Endothelial cell of umbilical vein (primary cell): ENCODE measurements around the gene FRMD6.

Experiments used
- CTCF ChIP-seq, 2 donors: IDR thresholded peaks; 1 replicate in 1 of 2; 2 replicates in 1 of 2; pipeline ENCODE4 v1.5.1; 2011; ENCODE audit warnings: low read length in 2 of 2, mild to moderate bottlenecking in 2 of 2, moderate library complexity in 2 of 2, control low read depth in 1 of 2, inconsistent platforms in 1 of 2, low read depth in 1 of 2; ENCODE audit not compliant: insufficient read depth in 1 of 2; ENCODE audit errors: extremely low read depth in 1 of 2
- EZH2 ChIP-seq: IDR thresholded peaks from 2 replicates; pipeline ENCODE4 v1.6.1; 2012; ENCODE audit warnings: borderline replicate concordance, low read depth, mild to moderate bottlenecking, moderate library complexity, low read length, inconsistent platforms; ENCODE audit not compliant: severe bottlenecking
- GATA2 ChIP-seq: IDR thresholded peaks from 2 replicates; pipeline ENCODE4 v1.7.0; 2011; ENCODE audit warnings: low read depth, mild to moderate bottlenecking, moderate library complexity, mixed read lengths, low read length; ENCODE audit not compliant: insufficient read length, insufficient read depth
- JUN ChIP-seq: IDR thresholded peaks from 2 replicates; pipeline ENCODE4 v1.6.1; 2011; ENCODE audit warnings: borderline replicate concordance, low read depth; ENCODE audit not compliant: insufficient read length, insufficient read depth
- MAX ChIP-seq: IDR thresholded peaks from 2 replicates; pipeline ENCODE4 v1.6.1; 2011; ENCODE audit not compliant: insufficient read depth, insufficient read length
- MYC ChIP-seq: IDR thresholded peaks from one replicate; pipeline ENCODE4 v1.6.1; 2011; ENCODE audit warnings: mild to moderate bottlenecking, low read depth, low read length
- POLR2A ChIP-seq: IDR thresholded peaks from 2 replicates; pipeline ENCODE4 v1.6.1; 2012; ENCODE audit warnings: low read depth, mild to moderate bottlenecking, control low read depth, low read length
- POLR2AphosphoS5 ChIP-seq: IDR thresholded peaks from 2 replicates; pipeline ENCODE4 v1.6.1; 2012; ENCODE audit warnings: low read depth, mild to moderate bottlenecking, control low read depth, low read length, moderate library complexity; ENCODE audit not compliant: insufficient read depth

- TF ChIP-seq MAX (no peak), EZH2 (no peak), CTCF (IDR thresholded peaks at IDR 0.05; ENCODE audit: extremely low read depth in 1 of 2, insufficient read depth in 1 of 2, low read depth in 1 of 2, low read length in 2 of 2) (no peak), POLR2A (no peak), GATA2 (no peak), POLR2AphosphoS5 (no peak), MYC (no peak), JUN (no peak)
These were observed 72.3 kb downstream of the FRMD6 start for GRCh38 chr14:51723990-51724389.
